DMS79 treated with DMSO at 0.1 percent for 48 hours (cell line): ENCODE results near the gene EPHB6.

Source experiments
- DNase-seq: peaks from one replicate; lab custom pipeline; 2025; lab: John Stamatoyannopoulos, UW

The EPHB6 gene, protein sequence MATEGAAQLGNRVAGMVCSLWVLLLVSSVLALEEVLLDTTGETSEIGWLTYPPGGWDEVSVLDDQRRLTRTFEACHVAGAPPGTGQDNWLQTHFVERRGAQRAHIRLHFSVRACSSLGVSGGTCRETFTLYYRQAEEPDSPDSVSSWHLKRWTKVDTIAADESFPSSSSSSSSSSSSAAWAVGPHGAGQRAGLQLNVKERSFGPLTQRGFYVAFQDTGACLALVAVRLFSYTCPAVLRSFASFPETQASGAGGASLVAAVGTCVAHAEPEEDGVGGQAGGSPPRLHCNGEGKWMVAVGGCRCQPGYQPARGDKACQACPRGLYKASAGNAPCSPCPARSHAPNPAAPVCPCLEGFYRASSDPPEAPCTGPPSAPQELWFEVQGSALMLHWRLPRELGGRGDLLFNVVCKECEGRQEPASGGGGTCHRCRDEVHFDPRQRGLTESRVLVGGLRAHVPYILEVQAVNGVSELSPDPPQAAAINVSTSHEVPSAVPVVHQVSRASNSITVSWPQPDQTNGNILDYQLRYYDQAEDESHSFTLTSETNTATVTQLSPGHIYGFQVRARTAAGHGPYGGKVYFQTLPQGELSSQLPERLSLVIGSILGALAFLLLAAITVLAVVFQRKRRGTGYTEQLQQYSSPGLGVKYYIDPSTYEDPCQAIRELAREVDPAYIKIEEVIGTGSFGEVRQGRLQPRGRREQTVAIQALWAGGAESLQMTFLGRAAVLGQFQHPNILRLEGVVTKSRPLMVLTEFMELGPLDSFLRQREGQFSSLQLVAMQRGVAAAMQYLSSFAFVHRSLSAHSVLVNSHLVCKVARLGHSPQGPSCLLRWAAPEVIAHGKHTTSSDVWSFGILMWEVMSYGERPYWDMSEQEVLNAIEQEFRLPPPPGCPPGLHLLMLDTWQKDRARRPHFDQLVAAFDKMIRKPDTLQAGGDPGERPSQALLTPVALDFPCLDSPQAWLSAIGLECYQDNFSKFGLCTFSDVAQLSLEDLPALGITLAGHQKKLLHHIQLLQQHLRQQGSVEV

DNA sequence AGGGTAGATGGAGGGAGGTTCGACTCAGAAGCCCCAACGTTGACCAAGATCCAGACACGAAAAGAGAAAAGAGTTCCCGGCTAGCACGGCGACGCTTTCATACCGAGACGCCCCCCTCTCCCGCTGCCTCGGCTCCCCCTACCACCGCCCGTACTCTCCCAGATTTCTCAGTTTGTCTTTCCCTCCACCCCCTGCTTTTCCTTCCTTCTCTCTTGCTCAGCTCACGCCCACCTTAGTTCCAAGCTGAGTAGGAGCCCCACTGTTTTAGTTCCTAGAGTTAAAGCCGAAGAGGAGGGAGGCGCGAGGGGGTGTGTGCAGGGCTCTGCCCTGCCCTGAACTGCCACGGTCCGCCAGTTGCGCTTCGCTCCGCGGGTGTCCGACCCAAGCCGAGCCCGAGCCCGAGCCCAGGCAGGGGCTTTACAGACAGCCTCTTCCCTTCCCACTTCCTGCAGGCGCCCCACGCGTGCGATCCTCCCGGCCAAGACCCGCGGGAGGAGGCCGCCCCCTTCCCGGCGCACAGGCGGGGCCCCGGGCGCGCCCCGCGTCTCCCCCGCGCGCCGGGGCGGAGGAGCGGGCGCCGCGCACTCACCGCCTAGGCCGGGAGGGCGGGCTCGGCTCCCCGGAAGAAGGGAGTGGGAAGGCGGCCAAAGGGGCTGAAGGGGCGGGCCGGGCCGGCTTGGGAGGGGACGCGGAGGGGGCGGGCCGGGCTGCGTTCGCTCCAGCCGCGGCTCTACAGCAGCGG, at the start of gene EPHB6:
Gene EPHB6 (plus strand): TSS at position 705 of the 742 bp plus-strand sequence. CDS start 8,152 bp downstream, outside the sequence.
- peak; percentile 50 for DNase-seq

DNA sequence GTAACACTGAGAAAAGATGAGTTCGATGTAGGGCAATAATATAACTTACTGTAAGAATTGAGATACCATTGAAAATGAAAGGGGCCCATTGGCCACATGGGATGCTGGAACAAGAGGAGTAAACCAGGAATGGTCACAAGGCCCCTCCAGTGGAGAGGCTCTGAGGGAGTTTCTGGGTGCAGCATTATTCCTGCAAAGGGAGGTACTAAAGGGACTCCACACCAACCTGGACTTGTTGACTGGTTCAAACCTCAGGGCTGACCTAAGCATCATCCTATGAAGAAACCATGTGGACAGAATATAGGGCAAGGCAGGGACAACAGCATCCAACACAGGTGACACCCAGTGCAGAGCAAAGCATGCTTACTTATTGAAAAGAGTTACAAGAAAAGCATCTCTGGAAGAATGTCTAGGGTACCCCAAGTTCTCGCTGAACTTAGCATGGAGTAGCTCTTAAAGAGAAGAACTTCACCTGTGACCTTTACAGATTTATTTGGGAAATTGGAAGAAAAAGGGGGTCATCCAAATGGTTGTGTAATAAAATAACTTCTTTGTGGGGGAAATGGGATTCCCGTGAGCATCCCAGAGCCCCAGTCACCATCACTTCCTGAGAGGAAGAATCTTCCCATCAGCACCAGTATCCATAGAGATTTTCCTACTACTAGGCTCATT, 49.4 kb upstream of the EPHB6 start:
- DNase-seq = no peak

GRCh38 chr7:142806022-142806356, 48.9 kb upstream of the EPHB6 start:
- no peak for DNase-seq

DNA sequence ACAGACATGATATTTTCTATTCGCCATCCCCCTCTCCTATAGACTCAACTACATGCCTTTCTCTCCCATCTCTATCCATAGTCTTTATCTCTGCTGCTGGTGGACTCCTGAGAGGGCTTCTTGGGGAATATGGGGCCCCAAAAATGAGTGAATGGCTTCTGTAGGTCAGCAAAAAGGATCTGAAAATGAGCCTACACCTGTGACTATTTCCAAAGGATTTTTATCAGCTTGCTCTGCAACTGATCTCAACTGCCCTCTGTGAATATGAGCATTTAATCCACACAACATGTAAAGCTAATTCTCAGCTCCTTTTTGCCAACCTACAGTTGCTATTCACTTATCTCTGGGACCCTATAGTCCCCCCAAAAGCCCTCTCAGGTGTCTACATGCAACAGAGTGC, 47.9 kb upstream of the EPHB6 start:
- DNase-seq = no peak

GRCh38 chr7:142807855-142808460, 46.9 kb upstream of the EPHB6 start:
- DNase-seq = no peak

- no peak for DNase-seq
Observed at GRCh38 chr7:142808461-142808801, 46.4 kb upstream of the EPHB6 start.

- DNase-seq = no peak
Observed at GRCh38 chr7:142808802-142809583, 45.9 kb upstream of the EPHB6 start.

DNA sequence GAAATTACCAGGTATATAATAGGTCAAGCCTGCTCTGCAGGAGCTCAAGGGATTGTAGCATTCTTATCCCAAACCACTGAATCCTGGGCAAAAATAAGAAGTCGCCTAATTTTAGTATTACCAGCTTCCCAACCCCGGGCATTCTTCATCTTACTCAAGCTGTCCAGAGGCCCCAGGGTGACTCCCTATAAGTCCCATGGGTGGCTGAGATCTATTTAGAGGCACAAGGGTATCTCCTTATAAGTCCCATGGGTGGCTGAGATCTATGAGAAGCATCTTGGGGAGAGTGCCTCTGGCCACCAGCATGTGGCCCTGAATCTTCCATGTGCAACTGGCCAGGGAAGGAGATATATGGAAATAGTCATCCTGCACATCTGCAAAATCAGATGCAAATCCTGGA, 45.2 kb upstream of the EPHB6 start:
- DNase-seq = no peak

GRCh38 chr7:142811154-142811737, 43.6 kb upstream of the EPHB6 start:
- DNase-seq = peak; percentile 35

GRCh38 chr7:142812437-142813215, 42.2 kb upstream of the EPHB6 start:
- no peak for DNase-seq

DNA sequence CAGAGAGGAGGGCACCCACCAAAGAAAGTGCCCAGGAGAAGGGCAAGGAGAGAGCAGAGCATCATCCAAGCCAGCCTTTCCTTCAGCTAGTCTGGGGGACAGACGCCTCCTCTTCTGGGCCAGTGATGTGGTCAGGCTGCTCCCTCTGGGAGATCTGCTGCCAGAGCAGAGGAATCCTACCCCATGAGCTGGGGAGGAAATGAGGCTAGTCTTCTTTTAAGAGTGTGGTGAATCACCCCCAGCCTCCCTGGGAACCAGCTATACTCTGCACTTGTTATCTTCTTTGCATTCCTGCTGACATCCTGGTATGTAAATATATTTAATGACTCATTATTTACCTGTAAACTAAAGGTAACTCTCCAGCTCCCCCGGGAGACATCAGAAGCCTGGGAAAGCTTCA, 41.6 kb upstream of the EPHB6 start:
- DNase-seq = no peak

DNA sequence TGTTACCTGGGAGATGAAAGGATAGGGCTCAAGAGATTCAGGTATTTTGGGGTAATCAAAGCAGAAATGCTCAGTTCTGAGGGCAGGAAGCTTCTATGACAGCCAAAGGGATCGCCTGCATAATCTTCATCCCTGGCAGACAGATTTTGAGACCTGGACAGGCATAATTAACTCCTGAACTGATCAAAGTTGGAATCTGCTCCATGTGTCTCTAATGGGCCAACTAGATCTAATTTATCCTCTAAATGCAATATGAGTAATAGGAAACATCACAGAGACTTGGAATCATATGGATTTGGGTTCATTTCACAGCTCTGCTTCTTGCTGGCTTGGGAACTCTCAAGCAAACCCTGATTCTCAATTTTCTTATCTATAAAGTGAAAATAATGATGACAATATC, 41.2 kb upstream of the EPHB6 start:
- DNase-seq = no peak

DNA sequence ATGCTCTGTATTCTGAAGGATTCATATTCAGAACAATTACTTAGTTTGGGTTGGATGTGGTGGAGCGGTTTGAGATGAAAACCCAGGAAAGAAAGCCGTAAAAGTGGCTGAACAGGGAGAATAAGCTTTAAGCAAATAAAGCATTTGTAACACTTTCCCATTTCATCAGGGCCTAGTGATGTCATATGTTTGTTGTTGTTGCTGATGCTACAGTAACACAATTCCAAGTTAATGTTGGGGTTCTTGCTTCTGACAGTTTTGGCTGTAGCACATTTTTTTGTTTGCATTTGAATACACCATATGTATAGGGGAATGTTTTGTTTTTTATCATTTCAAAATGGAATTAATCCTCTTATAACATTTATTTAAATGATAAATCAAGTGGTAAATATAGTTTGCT, 40.4 kb upstream of the EPHB6 start:
- no peak for DNase-seq

DNA sequence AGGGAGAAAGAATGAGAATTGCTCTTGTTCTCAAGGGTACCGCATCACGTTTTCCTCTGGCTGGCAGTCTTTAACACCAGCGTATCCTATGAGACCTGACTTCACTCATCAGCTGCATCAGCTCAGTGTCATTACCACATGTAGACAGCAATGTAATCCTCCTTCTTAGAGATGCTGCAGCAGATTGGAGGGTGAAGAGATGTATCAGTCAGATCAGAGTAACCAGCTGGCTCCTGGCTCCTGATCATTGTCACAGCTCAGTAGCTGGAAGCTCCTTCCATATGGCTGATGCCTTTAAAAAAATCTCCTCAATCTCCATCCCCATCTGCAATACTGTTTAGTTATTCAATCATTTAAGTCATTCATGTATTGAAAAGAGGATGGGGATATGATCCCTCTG, 39.7 kb upstream of the EPHB6 start:
- no peak for DNase-seq

- no peak for DNase-seq
Observed at GRCh38 chr7:142817506-142817905, 37.4 kb upstream of the EPHB6 start.

DNA sequence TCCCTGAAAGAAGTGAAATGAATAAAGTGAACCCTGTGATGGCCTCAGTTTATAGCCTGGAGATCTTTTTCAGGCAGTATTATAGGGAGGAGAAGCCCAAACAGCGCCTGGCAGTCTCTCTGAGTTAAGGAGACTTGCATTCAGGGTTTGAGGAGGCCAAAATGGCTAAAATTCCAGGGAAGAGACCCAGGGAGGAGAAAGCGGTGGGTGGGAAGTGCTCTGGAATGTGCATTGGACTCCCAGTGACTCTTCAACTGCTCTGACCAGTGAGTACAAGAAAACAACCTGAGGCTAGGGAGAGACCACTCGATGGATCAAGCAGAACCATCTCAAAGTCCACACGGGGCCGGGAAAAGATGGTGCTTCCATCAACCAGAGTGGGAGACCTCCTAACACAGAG, 35.3 kb upstream of the EPHB6 start:
- DNase-seq = no peak

GRCh38 chr7:142822714-142823113, 32.2 kb upstream of the EPHB6 start:
- no peak for DNase-seq

DNA sequence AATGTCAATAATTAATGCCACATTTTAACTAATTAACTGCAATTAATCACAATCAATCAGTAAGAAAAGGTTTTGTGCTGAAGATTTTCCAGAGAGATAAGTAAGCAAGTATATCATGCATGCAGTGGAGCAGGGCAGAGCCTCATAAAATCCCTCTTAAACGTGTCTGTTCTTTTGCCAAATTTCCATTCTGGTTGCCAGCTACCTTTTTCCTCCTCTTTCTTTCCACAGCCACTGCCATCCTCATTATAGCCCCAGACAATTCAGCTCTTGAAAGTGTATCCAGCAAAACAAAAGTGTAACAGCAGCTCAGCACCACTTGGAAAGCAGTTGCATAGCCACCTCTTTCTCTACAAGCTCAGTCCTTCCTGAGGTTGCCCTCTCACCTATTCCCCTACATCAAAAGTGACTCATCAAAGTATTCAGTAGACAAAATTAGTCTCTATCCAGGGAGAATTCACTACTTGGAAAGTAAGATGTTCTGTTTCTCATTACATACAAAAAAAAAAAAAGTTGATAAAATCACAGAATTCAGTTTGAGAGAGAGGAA, 26.9 kb upstream of the EPHB6 start:
- DNase-seq = peak; percentile 98

DNA sequence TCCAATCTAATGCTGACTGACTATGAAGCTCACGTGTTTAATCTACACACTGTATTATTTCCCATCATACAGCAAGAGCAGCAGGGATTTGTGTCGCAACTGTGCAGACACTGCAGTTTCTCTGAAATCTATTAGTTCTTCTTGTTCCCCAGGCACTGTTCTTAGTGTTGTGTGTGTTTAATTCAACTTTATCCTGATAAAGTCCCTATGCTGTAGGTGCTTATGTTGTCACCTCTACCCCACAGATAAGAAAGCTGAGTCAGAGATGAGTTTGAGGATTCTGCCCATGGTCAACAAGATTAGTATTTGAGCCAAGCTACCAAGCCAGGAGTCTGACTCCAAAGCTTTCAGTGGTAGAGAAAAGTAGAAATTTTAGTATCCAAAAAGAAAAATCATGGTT, 22.5 kb upstream of the EPHB6 start:
- DNase-seq = no peak
